Neural progenitor cell (in vitro differentiated cells): ENCODE results near the gene TNN. TPM values are rescaled to one million over a fixed set of nuclear protein-coding genes. Genes with fewer than 3 reads are reported as not detected.

Experiments
- DNase-seq: peaks from one replicate; pipeline ENCODE4 v3.0.0-alpha.2; 2016; ENCODE audit warnings: low spot score
- H2AFZ ChIP-seq: fragments of 200-600 bp; sonication (generic); replicated peaks from 2 replicates; pipeline ENCODE4 v1.6.1; 2016; ENCODE audit warnings: antibody characterized with exemption
- H3F3A ChIP-seq: fragments of 200-600 bp; sonication (generic); 2 replicates; pipeline ENCODE4 v1.6.1; 2016; ENCODE audit warnings: antibody characterized with exemption, low read depth
- H3K27ac ChIP-seq: fragments of 200-600 bp; sonication (generic); 2 replicates; pipeline ENCODE4 v1.5.1; 2016; ENCODE audit warnings: mild to moderate bottlenecking
- H3K27me3 ChIP-seq: fragments of 200-600 bp; sonication (generic); 2 replicates; pipeline ENCODE4 v1.6.1; 2016; ENCODE audit warnings: mild to moderate bottlenecking, moderate library complexity
- H3K36me3 ChIP-seq: fragments of 200-600 bp; sonication (generic); 2 replicates; pipeline ENCODE4 v1.5.1; 2016
- H3K4me1 ChIP-seq: fragments of 200-600 bp; sonication (generic); 2 replicates; pipeline ENCODE4 v1.6.1; 2016; ENCODE audit warnings: mixed run types
- H3K4me2 ChIP-seq: fragments of 200-600 bp; sonication (generic); 2 replicates; pipeline ENCODE4 v1.6.1; 2016
- H3K4me3 ChIP-seq: fragments of 200-600 bp; sonication (generic); 2 replicates; pipeline ENCODE4 v1.5.1; 2016
- H3K79me2 ChIP-seq: fragments of 200-600 bp; sonication (generic); 2 replicates; pipeline ENCODE4 v1.6.1; 2016; ENCODE audit warnings: low read depth
- H3K9ac ChIP-seq: fragments of 200-600 bp; sonication (generic); 2 replicates; pipeline ENCODE4 v1.6.1; 2016
- H3K9me3 ChIP-seq: fragments of 200-600 bp; sonication (generic); 2 replicates; pipeline ENCODE4 v1.5.1; 2016; ENCODE audit warnings: low read depth
- H4K20me1 ChIP-seq: fragments of 200-600 bp; sonication (generic); 2 replicates; pipeline ENCODE4 v1.6.1; 2016; ENCODE audit warnings: low read depth
- H3K27ac Mint-ChIP-seq: 3 replicates; pipeline ENCODE4 v1.8.0; 2021; ENCODE audit warnings: mixed read lengths
- H3K27me3 Mint-ChIP-seq: 2 replicates; pipeline ENCODE4 v1.8.0; 2022; ENCODE audit warnings: low read depth, mild to moderate bottlenecking, inconsistent platforms, moderate library complexity, mixed read lengths; ENCODE audit not compliant: insufficient read depth
- H3K36me3 Mint-ChIP-seq: 3 replicates; pipeline ENCODE4 v1.8.0; 2021; ENCODE audit warnings: mixed read lengths
- H3K4me1 Mint-ChIP-seq: 3 replicates; pipeline ENCODE4 v1.8.0; 2021; ENCODE audit warnings: mixed read lengths
- H3K4me3 Mint-ChIP-seq: 3 replicates; pipeline ENCODE4 v1.8.0; 2021; ENCODE audit warnings: mild to moderate bottlenecking, moderate library complexity, mixed read lengths
- H3K9me3 Mint-ChIP-seq: 3 replicates; pipeline ENCODE4 v1.8.0; 2020; ENCODE audit warnings: mixed read lengths
- EZH2 ChIP-seq: fragments of 200-600 bp; sonication (generic); IDR thresholded peaks from 2 replicates; pipeline ENCODE4 v1.6.1; 2017; ENCODE audit warnings: antibody characterized with exemption, mild to moderate bottlenecking, moderate library complexity
- EZH2phosphoT487 ChIP-seq: fragments of 200-600 bp; sonication (generic); IDR thresholded peaks from 2 replicates; pipeline ENCODE4 v1.6.1; 2017; ENCODE audit warnings: antibody characterized with exemption
- total RNA-seq: library from RNA; depleted of rRNA; stranded (reverse); fragments of >200 nt; gene quantifications from 2 replicates; pipeline ENCODE4 v1.2.3, GENCODE V29; 2015; ENCODE audit warnings: low replicate concordance
- TF ChIP-seq, protein P1 (sequence below): fragments of 200-600 bp; sonication (generic); IDR thresholded peaks from 2 replicates; pipeline ENCODE4 v1.5.1; 2017; ENCODE audit warnings: antibody characterized with exemption, mild to moderate bottlenecking

Gene TNN
- total RNA-seq, 1 donor from 2014 or later: not detected

DNA sequence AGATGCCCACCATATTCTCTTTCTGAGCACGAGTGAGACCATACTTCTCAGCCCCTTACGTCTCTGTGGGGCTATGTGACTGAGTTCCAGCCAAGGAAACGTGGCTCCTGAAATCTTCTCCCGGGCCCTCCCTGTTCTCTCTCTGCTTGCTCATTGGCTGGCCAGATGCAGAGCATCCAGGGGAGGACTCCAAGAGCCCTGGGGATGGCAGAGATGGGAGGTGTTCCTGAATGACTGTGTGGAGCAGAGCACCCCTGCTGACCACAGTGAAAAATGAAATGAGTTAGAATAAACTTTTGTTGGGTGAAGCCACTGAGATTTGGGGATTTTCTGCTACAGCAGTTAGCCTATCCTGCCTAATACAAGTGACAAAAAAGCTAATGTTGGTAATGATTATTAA lies 101.1 kb downstream of the TNN start:
- Mint-ChIP-seq H3K27me3 (peaks cover 4% of the 10 kb centered on the region), H3K9me3 (no peaks in the 10 kb centered on the region), H3K4me1 (peaks cover 2% of the 10 kb centered on the region), H3K4me3 (no peak overlapping the region), H3K36me3 (no peaks in the 10 kb centered on the region), H3K27ac (no peak overlapping the region)
- Histone ChIP-seq H3K36me3 (no peaks in the 10 kb centered on the region), H3K9me3 (no peaks in the 10 kb centered on the region), H3F3A (no peaks in the 10 kb centered on the region), H3K9ac (no peak overlapping the region), H3K27me3 (no peaks in the 10 kb centered on the region), H4K20me1 (no peaks in the 10 kb centered on the region), H2AFZ (no peak overlapping the region), H3K4me3 (no peak overlapping the region), H3K4me1 (no peaks in the 10 kb centered on the region), H3K79me2 (no peaks in the 10 kb centered on the region), H3K27ac (no peak overlapping the region), H3K4me2 (no peak overlapping the region)
- TF ChIP-seq EZH2phosphoT487 (no peak), EZH2 (no peak)
- TF ChIP-seq, protein P1, sequence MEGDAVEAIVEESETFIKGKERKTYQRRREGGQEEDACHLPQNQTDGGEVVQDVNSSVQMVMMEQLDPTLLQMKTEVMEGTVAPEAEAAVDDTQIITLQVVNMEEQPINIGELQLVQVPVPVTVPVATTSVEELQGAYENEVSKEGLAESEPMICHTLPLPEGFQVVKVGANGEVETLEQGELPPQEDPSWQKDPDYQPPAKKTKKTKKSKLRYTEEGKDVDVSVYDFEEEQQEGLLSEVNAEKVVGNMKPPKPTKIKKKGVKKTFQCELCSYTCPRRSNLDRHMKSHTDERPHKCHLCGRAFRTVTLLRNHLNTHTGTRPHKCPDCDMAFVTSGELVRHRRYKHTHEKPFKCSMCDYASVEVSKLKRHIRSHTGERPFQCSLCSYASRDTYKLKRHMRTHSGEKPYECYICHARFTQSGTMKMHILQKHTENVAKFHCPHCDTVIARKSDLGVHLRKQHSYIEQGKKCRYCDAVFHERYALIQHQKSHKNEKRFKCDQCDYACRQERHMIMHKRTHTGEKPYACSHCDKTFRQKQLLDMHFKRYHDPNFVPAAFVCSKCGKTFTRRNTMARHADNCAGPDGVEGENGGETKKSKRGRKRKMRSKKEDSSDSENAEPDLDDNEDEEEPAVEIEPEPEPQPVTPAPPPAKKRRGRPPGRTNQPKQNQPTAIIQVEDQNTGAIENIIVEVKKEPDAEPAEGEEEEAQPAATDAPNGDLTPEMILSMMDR: no peak
- DNase-seq: no peak

DNA sequence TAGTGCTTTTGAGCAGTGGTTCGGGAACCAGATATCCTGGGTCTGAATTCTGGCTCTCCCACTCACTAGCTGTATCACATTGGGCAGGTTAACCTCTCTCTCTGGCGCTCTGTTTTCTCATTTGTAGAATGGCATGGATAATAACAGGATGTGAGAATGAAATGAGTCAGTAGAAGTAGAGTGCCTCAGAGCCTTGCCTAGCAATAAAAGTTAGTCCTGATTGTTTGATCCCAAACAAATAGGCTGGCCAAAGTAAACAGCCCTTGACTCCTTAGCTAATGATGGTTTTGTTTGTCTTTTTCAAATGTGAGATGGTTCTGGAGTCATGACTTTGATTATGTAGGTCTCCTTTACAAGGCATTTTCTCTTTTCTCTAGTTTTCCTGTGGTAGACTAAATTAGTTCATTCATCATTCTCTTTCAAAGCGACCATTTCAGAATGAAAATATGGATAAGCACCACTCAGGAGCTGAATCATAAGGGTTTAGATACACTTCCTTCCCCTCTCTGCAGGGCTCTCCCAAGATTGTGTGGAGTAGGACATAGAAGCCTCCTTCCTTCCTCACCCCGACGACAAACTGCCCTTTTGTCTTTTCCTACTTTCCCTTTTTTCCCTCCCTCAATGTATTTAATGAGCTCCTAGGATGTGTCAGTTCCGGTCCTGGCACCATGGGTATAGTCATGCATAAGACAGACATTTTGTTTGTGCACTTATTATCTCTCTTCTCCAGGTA lies 101.8 kb downstream of the TNN start:
- Mint-ChIP-seq H3K27me3 (peaks cover 4% of the 10 kb centered on the region), H3K9me3 (no peaks in the 10 kb centered on the region), H3K36me3 (no peaks in the 10 kb centered on the region), H3K4me1 (no peaks in the 10 kb centered on the region), H3K27ac (no peak overlapping the region), H3K4me3 (no peak overlapping the region)
- no peaks in the 10 kb centered on the region for H3K36me3 ChIP-seq
- no peak for DNase-seq
- no peaks in the 10 kb centered on the region for H3K27me3 ChIP-seq
- no peaks in the 10 kb centered on the region for H3F3A ChIP-seq
- no peaks in the 10 kb centered on the region for H3K4me1 ChIP-seq
- H3K9ac ChIP-seq: no peak overlapping the region
- H4K20me1 ChIP-seq: no peaks in the 10 kb centered on the region
- no peak overlapping the region for H3K4me3 ChIP-seq
- H3K79me2 ChIP-seq: no peaks in the 10 kb centered on the region
- H3K27ac ChIP-seq: no peak overlapping the region
- H3K4me2 ChIP-seq: no peak overlapping the region
- no peaks in the 10 kb centered on the region for H3K9me3 ChIP-seq
- H2AFZ ChIP-seq: no peak overlapping the region
- TF ChIP-seq, protein P1: no peak
- TF ChIP-seq EZH2phosphoT487: no peak
- no peak for TF ChIP-seq EZH2

DNA sequence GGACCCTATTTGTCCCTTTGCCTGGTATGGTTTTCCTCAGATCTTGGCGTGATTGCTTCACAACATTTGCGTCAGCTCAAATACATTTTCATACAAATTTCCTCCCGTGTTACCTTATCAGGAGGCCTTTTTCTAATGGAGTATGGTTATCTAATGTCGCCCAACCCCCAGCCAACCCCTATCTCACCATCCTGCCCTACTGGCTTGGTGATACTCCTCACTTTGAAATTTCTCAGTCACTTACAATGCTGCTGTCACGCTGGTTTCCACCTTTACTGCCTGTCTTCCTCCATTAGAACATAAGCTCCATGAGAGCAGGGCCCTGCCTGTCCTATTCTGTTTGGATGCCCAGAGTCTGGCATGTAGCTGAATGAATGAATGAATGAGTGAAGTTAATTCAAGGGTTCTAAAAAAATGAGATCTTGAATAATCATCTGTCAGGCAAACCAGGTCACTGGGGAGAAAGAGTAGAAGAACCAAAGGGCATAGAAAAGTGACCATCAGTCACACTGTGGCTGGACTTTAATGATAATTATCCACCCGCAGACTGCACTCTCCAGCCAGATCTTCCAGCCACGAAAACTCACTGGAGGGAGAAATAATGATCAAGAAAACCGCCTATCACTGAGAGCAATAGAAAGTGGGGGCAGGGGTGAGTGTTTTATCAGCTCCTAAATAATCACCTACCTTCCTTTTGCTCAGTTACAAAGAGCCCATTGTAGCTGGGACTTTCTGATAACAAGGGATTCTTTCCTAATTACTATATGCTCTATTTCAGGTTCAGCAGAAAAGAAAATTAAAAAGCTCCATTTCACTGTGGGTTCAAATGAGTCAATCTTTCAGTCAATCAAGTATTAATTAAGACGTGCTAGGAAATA lies 103.6 kb downstream of the TNN start:
- H3K27ac ChIP-seq: no peak overlapping the region
- no peaks in the 10 kb centered on the region for H3K4me1 Mint-ChIP-seq
- no peak overlapping the region for H3K4me3 ChIP-seq
- no peak overlapping the region for H2AFZ ChIP-seq
- no peak overlapping the region for H3K9ac ChIP-seq
- H3K4me1 ChIP-seq: no peaks in the 10 kb centered on the region
- no peaks in the 10 kb centered on the region for H4K20me1 ChIP-seq
- no peaks in the 10 kb centered on the region for H3K9me3 Mint-ChIP-seq
- no peak for DNase-seq
- H3K27me3 ChIP-seq: no peaks in the 10 kb centered on the region
- TF ChIP-seq, protein P1: no peak
- TF ChIP-seq EZH2phosphoT487 (no peak), EZH2 (no peak)
- no peak overlapping the region for H3K4me2 ChIP-seq
- H3K27me3 Mint-ChIP-seq: no peaks in the 10 kb centered on the region
- no peaks in the 10 kb centered on the region for H3K9me3 ChIP-seq
- H3K36me3 Mint-ChIP-seq: no peaks in the 10 kb centered on the region
- no peak overlapping the region for H3K27ac Mint-ChIP-seq
- no peaks in the 10 kb centered on the region for H3K79me2 ChIP-seq
- H3K4me3 Mint-ChIP-seq: no peak overlapping the region
- no peaks in the 10 kb centered on the region for H3K36me3 ChIP-seq
- no peaks in the 10 kb centered on the region for H3F3A ChIP-seq
